ENCODE results near the gene IPPK.

IPPK gene

DNA sequence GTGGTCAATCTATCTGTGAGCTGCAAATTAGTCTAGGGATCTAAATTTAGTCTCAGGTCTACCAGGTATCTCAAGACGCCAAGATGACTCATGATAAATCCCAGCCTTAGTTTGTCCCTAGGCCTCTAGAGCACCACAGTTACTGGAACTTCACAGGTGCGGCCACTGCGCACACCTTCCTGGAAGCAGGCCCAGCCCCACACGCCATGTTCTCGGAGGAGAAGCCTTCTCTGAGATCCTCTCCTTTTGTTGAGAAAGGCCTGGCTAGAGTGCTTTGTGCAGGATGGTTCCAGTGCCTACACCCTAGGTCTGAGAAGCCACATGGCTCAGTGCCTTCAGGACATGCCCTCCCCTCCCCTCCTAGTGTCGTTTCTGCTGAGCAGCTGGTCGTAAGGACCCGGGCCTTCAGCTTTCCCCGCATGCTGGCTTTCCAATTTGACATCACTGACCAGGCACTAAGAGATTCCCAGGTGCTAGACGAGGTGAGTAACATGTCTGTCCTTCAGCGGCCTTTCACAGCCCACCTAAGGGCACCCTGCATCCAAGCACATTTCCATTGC, 51.9 kb downstream of the IPPK start:
- TF ChIP-seq, protein P1, sequence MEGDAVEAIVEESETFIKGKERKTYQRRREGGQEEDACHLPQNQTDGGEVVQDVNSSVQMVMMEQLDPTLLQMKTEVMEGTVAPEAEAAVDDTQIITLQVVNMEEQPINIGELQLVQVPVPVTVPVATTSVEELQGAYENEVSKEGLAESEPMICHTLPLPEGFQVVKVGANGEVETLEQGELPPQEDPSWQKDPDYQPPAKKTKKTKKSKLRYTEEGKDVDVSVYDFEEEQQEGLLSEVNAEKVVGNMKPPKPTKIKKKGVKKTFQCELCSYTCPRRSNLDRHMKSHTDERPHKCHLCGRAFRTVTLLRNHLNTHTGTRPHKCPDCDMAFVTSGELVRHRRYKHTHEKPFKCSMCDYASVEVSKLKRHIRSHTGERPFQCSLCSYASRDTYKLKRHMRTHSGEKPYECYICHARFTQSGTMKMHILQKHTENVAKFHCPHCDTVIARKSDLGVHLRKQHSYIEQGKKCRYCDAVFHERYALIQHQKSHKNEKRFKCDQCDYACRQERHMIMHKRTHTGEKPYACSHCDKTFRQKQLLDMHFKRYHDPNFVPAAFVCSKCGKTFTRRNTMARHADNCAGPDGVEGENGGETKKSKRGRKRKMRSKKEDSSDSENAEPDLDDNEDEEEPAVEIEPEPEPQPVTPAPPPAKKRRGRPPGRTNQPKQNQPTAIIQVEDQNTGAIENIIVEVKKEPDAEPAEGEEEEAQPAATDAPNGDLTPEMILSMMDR (IDR thresholded peaks at IDR 0.05): no peak

DNA sequence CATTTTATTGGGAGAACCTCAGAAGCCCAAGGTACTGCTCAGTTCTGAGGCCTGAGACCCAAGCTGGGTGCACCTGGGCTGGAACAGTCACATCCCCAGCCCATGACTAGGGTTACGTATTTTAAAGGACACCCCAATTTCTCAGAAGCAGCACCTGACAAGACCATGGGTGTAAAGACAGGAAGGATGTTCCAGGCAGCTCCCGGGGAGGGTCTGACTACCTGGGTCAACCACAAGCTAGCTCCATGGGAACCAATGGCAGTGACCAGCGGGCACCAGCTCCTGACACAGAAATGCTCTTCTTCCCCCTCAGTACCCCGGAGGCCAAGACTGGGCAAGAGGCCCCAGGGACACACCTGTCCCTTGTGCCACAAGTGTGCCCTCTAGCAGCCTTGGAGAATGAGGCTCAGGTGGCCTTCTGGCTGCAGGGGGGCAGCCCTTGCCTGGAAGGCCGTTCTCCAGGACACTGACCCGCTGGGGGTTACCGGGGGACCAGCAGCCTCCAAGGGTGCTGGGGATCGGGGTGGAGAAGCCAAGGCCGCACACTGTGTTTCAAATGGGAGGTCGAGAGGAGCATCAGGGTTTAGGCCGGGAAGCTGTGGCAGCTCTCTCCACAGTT, 52.6 kb downstream of the IPPK start:
- TF ChIP-seq, protein P1 (IDR thresholded peaks at IDR 0.05): no peak

DNA sequence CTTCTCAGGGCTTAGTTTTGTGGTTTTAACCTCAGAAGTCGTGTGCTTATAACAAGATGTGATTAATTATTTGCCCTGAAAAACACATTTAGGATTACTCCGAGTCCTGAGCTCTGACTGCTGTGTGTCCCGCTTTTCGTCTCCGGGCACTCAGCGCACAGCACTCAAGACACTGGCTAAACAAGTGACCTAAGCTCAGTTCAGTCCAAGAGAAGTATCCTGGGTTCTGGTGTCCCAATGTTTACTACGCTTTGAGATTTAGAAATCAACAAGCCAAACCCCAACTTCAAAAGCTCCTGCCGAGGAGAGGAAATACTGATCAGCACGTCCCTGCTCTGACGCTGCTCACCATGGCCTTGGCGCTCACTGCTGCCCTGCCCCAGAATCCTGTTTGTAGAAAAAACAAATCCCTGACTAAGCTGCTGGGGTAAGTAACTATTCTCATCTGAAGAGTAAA, 53.2 kb downstream of the IPPK start:
- TF ChIP-seq, protein P1 (IDR thresholded peaks at IDR 0.05): no peak

DNA sequence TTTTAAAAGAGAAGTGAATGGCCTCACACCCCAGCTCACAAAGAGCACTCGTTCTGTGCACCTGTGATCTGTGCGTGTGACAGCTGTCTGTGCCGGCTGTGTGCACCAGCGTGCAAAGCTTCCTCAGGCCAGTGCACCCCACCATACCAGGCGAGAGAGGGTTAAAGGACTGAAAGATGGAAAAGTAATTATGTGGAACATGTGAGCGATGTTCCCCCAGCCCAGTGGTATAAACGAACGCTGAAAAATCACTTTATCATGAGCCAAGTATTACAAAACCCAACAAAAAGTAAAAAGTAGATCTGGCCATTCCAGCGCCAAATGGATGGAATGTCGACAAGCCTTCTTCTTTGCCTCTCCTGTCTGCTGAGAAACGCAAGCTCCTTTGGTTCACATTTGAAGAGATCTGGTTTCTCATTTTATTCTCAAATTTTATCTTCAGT, 53.7 kb downstream of the IPPK start:
- TF ChIP-seq, protein P1 (IDR thresholded peaks at IDR 0.05): no peak

DNA sequence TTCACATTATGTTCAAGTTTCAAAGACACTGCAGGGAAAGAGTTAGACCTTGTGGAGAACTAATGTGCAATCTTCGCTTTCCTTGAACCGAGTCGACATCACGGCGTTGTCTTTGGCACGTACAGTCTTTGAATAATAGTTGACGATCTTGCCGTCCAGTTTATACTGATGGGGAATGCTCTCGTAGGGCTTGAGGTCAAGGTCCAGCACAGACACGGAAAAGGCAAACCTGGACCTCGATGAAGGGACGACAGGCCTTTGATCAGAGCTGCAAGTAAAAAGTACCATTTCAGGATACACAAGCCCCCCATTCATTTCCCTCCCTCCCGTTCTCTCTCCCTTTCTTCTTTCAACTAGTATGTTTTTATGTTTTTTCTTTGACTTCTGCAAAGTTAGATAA, 54.1 kb downstream of the IPPK start:
- TF ChIP-seq, protein P1 (IDR thresholded peaks at IDR 0.05): no peak

DNA sequence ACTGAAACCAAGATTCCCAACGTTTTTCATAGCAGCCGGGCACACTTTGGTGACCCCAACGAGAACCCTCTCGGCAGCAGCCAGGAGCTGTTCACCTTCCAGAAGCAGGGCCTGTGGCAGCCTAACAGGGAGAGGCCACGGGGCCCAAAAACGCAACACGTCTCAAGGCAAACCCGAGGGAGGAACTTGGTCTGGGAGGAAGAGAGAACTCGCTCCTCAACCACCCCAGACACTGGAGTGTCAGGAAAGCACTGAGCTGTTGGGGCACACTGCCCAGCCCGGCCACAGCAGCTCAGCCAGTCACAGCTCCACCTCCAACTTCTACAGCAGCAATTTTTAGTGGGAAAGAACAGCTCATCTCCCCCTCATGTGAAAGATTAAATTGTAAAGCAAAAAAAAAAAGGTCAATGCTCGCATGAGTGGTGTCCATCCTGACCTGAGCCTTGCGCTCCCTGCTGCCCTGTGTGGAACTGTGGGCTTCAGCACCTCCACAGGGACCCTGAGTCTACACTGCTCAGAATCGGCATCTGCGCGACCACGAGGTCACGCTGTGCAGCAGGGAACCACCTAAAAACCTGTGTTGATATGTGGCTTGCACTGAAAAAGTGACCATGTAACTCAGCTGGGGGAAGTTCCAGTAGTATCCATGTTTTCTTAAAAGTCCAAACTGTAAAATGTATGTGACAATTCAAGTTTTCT, 55.0 kb downstream of the IPPK start:
- TF ChIP-seq, protein P1 (IDR thresholded peaks at IDR 0.05): no peak

DNA sequence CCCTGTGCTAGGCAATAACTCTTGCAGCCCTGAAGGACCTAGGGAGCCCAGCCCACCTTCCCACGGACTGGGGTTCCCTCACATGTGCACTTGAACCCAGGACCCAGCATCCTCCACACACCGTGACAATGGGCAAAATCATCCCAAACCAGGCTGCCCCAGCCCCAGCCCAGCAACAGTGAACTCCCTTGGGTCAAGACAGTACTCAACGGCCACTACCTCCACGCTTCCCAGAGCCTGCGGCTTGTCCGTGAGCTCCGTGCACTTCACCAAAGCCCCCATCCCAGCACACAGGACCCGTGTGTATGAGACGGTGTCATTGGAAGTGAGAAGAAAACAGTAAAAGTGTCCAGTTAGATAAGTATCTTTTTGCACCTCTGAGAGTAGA, 55.8 kb downstream of the IPPK start:
- TF ChIP-seq, protein P1 (IDR thresholded peaks at IDR 0.05): no peak
